HepG2 (cell line): ENCODE results near the gene IFT52. TPM values are rescaled to one million over a fixed set of nuclear protein-coding genes. Genes with fewer than 3 reads are reported as not detected.
A peak's percentile ranks its signal among the peaks of the same experiment; 100 is the strongest.

Experiments
- ATM ChIP-seq: fragments of 450-650 bp; IDR thresholded peaks from 2 replicates; pipeline ENCODE4 v1.7.1; 2017; ENCODE audit warnings: mild to moderate bottlenecking, borderline replicate concordance
- BCL6 ChIP-seq: IDR thresholded peaks from 2 replicates; pipeline ENCODE4 v1.6.1; 2016; ENCODE audit warnings: missing genetic modification reagents, missing compliant biosample characterization
- CBX5 ChIP-seq: sonication (generic); formaldehyde crosslinking; IDR thresholded peaks from 2 replicates; pipeline ENCODE4 v1.4.0; 2020; ENCODE audit warnings: missing genetic modification reagents, borderline replicate concordance
- KDM6A ChIP-seq: IDR thresholded peaks from 2 replicates; pipeline ENCODE4 v1.6.1; 2016; ENCODE audit warnings: low read depth
- REL ChIP-seq: sonication (generic); formaldehyde crosslinking; conservative IDR thresholded peaks from 2 replicates; pipeline ENCODE4 v1.8.0; 2022; ENCODE audit warnings: mild to moderate bottlenecking, missing genetic modification reagents, moderate library complexity
- SMAD1 ChIP-seq: sonication (generic); formaldehyde crosslinking; IDR thresholded peaks from 2 replicates; pipeline ENCODE4 v1.4.0; 2020; ENCODE audit warnings: missing genetic modification reagents, low read depth, mild to moderate bottlenecking, borderline replicate concordance
- SP2 ChIP-seq: sonication (generic); formaldehyde crosslinking; IDR thresholded peaks from 2 replicates; pipeline ENCODE4 v1.5.1; 2020; ENCODE audit warnings: mild to moderate bottlenecking, missing genetic modification reagents
- ZNF329 ChIP-seq: sonication (generic); formaldehyde crosslinking; IDR thresholded peaks from 2 replicates; pipeline ENCODE4 v1.9.0; 2021; ENCODE audit warnings: low read depth, mild to moderate bottlenecking, missing genetic modification reagents
- ZNF720 ChIP-seq: sonication (generic); formaldehyde crosslinking; IDR thresholded peaks from 2 replicates; pipeline ENCODE4 v1.4.0; 2020; ENCODE audit warnings: missing genetic modification reagents
- ZNF83 ChIP-seq: sonication (generic); formaldehyde crosslinking; IDR thresholded peaks from 2 replicates; pipeline ENCODE4 v1.4.0; 2020; ENCODE audit warnings: missing genetic modification reagents, mild to moderate bottlenecking, borderline replicate concordance
- polyA plus RNA-seq, 8 experiments: library from polyadenylated mRNA; depleted of rRNA in 3 of 8; stranded (reverse) in 7 of 8; unstranded in 1 of 8; fragments of >200 nt; fragmentation: Illumina TruSeq in 4 of 8; extraction: Trizol in 4 of 8; gene quantifications; 2 replicates each; pipeline versions ENCODE4 v1.2.1 to v1.2.3, GENCODE V29; 2011 to 2016; ENCODE audit warnings: low read depth in 4 of 8, missing spikeins in 1 of 8, mixed read lengths in 1 of 8; ENCODE audit not compliant: insufficient read depth in 1 of 8
- total RNA-seq, 5 experiments: library from RNA; depleted of rRNA; stranded (reverse); fragments of >200 nt; fragmentation: Illumina TruSeq; extraction: Trizol; gene quantifications; 2 replicates each; pipeline ENCODE4 v1.2.3, GENCODE V29; 2016; ENCODE audit warnings: low read depth in 1 of 5
- TF ChIP-seq, protein P1 (sequence below): sonication (generic); formaldehyde crosslinking; IDR thresholded peaks from 2 replicates; pipeline ENCODE4 v1.5.0; 2020; ENCODE audit warnings: missing genetic modification reagents
- TF ChIP-seq, protein P2 (sequence below): IDR thresholded peaks from 2 replicates; pipeline ENCODE4 v1.6.1; 2018; ENCODE audit warnings: missing genetic modification reagents, mild to moderate bottlenecking, missing compliant biosample characterization
- TF ChIP-seq, protein P3 (sequence below): sonication (generic); formaldehyde crosslinking; IDR thresholded peaks from 2 replicates; pipeline ENCODE4 v1.9.0; 2021; ENCODE audit warnings: mild to moderate bottlenecking, missing genetic modification reagents
- TF ChIP-seq, protein P4 (sequence below): sonication (generic); formaldehyde crosslinking; IDR thresholded peaks from 2 replicates; pipeline ENCODE4 v1.8.0; 2022; ENCODE audit warnings: mild to moderate bottlenecking, missing genetic modification reagents, moderate library complexity
- TF ChIP-seq, protein P5 (sequence below): IDR thresholded peaks from 2 replicates; pipeline ENCODE4 v1.6.1; 2012; ENCODE audit warnings: low read length, improper control_type of control experiment

The IFT52 gene
- total and polyA plus RNA-seq, 2 of the 13 experiments (the other 11 are each of a cell fraction or from before 2014, with no cell fraction given): 48.0 to 64.0 TPM

DNA sequence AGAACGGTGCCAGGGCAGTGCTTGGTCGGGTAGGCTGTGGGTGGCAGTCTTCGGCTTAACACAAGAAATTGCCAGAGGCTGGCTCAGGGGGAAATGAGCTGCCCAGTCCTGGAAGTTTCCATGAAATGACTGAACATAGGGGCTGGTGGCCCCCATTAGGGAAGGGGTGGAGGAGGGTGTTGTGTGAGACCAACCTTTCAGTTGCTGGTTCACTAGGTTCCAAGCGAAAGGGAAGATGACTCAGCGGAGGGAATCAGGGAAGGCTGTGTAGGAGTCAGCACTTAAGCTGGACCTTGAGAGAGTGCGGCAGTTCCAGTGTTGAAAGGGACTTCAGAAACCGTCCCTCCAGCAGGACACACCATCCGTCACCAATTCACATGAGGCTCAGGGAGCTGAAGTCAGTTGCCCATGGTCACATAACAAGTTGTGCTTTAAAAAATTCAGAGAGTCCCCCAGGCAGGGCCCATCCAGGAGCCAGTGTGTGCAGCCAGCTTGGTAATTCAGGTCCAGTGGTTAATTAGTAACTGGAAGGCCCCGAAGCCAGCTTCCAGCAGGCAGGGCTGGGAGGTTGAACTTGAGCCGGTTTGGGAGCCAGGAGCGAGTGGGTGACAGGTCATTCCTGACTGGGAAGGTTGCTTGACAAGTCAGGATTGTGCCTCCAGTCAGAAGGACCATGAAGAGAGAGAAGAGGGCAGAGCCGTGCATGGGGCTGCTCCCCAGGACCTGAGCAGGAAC, 32.2 kb upstream of the IFT52 start, which contains the start of gene SGK2 (continued):
- TF ChIP-seq, protein P1, sequence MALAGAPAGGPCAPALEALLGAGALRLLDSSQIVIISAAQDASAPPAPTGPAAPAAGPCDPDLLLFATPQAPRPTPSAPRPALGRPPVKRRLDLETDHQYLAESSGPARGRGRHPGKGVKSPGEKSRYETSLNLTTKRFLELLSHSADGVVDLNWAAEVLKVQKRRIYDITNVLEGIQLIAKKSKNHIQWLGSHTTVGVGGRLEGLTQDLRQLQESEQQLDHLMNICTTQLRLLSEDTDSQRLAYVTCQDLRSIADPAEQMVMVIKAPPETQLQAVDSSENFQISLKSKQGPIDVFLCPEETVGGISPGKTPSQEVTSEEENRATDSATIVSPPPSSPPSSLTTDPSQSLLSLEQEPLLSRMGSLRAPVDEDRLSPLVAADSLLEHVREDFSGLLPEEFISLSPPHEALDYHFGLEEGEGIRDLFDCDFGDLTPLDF: no peak
- TF ChIP-seq SP2 (CRISPR knock-in tag) (no peak), ZNF83 (CRISPR knock-in tag) (no peak; the same call in 1 of the 2 replicates), BCL6 (CRISPR knock-in tag) (peak; percentile 84), ZNF329 (no peak; the same call in 1 of the 2 replicates), CBX5 (CRISPR knock-in tag) (peak; percentile 17; the same call in 1 of the 2 replicates), KDM6A (CRISPR knock-in tag) (peak; percentile 81), SMAD1 (CRISPR knock-in tag) (peak; percentile 92), ATM (no peak), REL (CRISPR knock-in tag) (no peak), ZNF720 (CRISPR knock-in tag) (no peak; the same call in 1 of the 2 replicates)
- TF ChIP-seq, protein P2, sequence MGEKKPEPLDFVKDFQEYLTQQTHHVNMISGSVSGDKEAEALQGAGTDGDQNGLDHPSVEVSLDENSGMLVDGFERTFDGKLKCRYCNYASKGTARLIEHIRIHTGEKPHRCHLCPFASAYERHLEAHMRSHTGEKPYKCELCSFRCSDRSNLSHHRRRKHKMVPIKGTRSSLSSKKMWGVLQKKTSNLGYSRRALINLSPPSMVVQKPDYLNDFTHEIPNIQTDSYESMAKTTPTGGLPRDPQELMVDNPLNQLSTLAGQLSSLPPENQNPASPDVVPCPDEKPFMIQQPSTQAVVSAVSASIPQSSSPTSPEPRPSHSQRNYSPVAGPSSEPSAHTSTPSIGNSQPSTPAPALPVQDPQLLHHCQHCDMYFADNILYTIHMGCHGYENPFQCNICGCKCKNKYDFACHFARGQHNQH: peak; percentile 83; the same call in 1 of the 2 replicates
- TF ChIP-seq, protein P3, sequence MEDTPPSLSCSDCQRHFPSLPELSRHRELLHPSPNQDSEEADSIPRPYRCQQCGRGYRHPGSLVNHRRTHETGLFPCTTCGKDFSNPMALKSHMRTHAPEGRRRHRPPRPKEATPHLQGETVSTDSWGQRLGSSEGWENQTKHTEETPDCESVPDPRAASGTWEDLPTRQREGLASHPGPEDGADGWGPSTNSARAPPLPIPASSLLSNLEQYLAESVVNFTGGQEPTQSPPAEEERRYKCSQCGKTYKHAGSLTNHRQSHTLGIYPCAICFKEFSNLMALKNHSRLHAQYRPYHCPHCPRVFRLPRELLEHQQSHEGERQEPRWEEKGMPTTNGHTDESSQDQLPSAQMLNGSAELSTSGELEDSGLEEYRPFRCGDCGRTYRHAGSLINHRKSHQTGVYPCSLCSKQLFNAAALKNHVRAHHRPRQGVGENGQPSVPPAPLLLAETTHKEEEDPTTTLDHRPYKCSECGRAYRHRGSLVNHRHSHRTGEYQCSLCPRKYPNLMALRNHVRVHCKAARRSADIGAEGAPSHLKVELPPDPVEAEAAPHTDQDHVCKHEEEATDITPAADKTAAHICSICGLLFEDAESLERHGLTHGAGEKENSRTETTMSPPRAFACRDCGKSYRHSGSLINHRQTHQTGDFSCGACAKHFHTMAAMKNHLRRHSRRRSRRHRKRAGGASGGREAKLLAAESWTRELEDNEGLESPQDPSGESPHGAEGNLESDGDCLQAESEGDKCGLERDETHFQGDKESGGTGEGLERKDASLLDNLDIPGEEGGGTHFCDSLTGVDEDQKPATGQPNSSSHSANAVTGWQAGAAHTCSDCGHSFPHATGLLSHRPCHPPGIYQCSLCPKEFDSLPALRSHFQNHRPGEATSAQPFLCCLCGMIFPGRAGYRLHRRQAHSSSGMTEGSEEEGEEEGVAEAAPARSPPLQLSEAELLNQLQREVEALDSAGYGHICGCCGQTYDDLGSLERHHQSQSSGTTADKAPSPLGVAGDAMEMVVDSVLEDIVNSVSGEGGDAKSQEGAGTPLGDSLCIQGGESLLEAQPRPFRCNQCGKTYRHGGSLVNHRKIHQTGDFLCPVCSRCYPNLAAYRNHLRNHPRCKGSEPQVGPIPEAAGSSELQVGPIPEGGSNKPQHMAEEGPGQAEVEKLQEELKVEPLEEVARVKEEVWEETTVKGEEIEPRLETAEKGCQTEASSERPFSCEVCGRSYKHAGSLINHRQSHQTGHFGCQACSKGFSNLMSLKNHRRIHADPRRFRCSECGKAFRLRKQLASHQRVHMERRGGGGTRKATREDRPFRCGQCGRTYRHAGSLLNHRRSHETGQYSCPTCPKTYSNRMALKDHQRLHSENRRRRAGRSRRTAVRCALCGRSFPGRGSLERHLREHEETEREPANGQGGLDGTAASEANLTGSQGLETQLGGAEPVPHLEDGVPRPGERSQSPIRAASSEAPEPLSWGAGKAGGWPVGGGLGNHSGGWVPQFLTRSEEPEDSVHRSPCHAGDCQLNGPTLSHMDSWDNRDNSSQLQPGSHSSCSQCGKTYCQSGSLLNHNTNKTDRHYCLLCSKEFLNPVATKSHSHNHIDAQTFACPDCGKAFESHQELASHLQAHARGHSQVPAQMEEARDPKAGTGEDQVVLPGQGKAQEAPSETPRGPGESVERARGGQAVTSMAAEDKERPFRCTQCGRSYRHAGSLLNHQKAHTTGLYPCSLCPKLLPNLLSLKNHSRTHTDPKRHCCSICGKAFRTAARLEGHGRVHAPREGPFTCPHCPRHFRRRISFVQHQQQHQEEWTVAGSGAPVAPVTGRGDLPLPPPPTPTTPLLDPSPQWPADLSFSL: no peak
- TF ChIP-seq, protein P4, sequence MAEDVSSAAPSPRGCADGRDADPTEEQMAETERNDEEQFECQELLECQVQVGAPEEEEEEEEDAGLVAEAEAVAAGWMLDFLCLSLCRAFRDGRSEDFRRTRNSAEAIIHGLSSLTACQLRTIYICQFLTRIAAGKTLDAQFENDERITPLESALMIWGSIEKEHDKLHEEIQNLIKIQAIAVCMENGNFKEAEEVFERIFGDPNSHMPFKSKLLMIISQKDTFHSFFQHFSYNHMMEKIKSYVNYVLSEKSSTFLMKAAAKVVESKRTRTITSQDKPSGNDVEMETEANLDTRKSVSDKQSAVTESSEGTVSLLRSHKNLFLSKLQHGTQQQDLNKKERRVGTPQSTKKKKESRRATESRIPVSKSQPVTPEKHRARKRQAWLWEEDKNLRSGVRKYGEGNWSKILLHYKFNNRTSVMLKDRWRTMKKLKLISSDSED (CRISPR knock-in tag): no peak
- TF ChIP-seq, protein P5, sequence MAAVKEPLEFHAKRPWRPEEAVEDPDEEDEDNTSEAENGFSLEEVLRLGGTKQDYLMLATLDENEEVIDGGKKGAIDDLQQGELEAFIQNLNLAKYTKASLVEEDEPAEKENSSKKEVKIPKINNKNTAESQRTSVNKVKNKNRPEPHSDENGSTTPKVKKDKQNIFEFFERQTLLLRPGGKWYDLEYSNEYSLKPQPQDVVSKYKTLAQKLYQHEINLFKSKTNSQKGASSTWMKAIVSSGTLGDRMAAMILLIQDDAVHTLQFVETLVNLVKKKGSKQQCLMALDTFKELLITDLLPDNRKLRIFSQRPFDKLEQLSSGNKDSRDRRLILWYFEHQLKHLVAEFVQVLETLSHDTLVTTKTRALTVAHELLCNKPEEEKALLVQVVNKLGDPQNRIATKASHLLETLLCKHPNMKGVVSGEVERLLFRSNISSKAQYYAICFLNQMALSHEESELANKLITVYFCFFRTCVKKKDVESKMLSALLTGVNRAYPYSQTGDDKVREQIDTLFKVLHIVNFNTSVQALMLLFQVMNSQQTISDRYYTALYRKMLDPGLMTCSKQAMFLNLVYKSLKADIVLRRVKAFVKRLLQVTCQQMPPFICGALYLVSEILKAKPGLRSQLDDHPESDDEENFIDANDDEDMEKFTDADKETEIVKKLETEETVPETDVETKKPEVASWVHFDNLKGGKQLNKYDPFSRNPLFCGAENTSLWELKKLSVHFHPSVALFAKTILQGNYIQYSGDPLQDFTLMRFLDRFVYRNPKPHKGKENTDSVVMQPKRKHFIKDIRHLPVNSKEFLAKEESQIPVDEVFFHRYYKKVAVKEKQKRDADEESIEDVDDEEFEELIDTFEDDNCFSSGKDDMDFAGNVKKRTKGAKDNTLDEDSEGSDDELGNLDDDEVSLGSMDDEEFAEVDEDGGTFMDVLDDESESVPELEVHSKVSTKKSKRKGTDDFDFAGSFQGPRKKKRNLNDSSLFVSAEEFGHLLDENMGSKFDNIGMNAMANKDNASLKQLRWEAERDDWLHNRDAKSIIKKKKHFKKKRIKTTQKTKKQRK: no peak
